Stimulated activated CD8-positive, alpha-beta memory T cell treated with anti-CD3 and anti-CD28 coated beads, Interleukin-12 subunit alpha, Interleukin-12 subunit beta, amount 100 ng/mL, for 4 hours (primary cell): ENCODE measurements around the gene EPO.
A peak's percentile ranks its signal among the peaks of the same experiment; 100 is the strongest.
"Not testable (repeated sequence)": the region's sequence is repeated elsewhere in the genome, so short reads cannot be mapped to it uniquely, and the experiment has no call there.

Experiments
- DNase-seq: peaks from one replicate; pipeline ENCODE4 v3.0.0-alpha.2; 2020; ENCODE audit warnings: low read depth

The EPO gene

DNA sequence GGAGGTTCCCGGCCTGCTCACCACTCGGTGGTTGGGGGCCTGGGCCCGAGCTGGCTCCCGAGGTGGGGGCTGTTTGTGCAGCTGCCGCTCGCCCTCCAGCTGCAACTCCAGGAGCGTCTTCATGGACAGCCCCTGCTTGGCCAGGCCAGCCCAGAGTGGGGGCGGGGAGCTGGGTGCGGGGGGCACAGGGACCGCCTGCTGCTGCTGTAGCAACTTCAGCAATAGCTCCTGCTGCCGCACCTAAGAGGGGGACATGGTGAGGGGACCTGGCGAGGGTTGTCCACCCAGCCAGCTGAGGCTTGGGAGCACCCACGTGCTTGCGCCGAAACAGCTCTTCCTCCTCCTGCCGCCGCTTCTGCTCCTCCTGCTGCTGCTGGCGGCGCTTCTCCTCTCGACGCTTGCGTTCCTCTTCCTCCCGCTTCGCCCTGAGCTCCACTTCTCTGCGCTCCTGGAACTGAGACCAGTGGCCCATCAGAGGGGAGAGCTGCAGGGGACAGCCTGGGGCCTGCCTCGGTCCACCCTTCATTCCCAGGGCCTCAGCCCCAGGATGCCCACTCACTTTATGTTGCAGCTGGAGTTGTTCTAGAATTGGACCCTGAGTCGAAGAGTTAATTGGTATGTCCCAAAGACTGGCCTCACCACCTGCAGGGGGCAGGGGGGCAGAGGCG, 37.1 kb upstream of the EPO start:
- DNase-seq = no peak

DNA sequence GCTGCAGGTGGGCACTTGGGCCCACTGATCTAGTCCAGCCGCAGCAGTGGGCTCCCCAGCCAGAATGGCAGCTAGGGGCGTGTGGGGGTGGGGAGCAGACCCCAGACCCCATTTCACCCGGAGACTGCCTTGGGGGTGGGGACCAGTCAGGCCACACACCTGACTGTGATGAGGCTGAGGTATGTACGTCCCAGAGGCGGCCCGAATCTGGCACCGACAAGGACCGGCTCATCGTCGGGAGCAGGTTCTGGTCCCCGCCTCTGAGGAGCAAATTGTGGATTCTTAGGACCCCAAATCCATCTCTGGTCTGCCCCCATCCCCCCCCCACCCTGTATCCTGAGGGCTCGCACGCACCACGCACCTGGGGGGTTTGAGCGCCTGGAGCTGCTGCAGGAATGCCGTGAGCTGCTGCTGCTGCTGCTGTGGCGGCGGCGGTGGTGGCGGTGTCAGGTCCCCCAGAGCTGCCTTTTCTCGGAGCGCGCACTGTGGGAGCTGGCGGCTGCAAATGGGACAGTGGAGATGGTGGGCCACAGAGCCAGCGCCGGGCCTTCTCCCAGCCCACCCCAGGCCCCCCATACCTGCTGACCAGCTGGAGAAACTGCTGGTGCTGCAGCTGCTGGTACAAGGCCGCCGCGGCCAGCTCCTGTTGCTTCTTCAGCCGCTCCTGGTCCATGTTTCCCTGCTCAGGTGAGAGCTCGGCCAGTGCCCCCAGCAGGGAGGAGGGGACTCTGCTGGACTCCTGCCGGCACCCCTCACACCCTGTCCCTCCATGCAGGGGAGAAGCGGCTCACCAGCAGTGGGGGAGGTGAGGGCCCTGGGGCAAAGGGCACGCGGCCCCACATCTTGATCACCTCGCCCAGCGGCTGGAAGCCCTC, 36.4 kb upstream of the EPO start:
- no peak for DNase-seq

DNA sequence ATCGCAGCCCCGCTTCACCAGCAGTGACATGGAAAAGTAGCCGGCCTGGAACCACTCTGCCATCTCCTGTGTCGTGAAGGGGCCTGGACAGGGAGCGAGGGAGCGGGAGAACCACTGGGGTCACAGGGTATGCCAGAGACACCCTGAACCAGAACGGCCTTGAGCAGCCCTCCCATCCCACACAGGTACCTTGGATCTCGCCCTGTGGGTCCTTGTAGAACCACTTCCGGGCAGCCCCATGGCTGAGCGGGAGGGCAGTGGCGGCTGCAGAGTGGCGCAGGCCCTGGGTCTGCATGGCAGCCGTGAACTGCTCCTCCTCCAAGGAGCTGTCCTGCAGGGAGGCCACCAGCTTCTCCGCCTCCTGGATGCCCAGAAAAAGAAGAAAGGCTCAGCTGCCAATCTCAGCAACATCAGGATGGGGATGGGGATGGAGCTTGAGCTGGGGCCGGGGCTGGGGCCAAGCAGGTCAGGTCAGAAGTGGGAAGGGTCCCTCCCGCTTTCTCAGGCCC, 35.7 kb upstream of the EPO start:
- DNase-seq = no peak

DNA sequence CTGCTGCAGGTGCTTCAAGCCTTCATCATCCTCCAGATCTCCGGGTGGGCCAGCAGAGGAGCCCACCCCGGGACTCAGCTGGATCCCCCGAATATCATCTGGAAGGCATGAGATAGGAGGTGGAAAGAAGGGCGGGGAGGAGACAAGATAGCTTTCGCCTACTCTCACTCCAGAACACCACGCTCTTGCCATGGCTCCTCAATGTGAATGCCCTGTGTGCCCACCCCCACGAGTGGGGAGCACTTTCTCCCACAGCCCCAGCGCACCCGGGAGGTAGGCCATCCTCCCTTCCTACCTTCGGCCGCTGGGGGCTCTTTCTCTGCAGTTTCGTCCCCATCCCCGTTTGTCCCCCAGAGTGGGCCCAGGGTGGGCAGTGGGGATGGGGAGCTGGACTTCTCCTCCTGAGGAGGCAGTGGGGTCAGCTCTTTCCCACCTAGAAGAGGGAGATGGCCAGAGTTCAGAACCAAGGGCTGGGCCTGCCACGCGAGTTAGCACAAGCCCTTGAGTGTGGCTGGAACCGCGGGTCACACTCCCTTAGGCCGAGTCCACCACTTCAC, 35.1 kb upstream of the EPO start:
- DNase-seq = no peak

DNA sequence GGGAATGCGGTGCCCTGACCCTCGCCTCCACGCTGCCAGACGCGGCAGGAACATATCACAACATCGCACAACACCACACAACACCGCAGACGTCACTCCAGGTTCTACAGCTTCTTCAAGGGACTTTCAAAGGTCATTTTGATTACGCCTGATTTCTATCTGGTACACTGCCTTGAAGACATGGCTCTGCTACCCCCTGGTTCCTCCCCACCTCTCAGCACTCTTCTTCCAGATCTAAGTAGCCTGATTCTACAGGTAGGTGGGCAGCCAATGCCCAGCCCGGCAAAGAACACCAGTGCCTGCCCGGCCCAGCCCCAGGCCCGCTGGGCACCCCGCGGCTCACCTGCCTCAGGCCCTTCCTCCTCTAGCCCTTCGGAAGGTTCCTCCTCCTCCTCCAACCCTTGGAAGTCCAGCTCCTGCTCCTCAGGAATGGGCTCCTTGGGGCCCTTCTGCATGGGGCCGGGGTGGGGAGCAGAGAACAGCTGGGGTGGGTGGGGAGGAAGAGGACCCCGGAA, 34.6 kb upstream of the EPO start:
- DNase-seq = no peak

DNA sequence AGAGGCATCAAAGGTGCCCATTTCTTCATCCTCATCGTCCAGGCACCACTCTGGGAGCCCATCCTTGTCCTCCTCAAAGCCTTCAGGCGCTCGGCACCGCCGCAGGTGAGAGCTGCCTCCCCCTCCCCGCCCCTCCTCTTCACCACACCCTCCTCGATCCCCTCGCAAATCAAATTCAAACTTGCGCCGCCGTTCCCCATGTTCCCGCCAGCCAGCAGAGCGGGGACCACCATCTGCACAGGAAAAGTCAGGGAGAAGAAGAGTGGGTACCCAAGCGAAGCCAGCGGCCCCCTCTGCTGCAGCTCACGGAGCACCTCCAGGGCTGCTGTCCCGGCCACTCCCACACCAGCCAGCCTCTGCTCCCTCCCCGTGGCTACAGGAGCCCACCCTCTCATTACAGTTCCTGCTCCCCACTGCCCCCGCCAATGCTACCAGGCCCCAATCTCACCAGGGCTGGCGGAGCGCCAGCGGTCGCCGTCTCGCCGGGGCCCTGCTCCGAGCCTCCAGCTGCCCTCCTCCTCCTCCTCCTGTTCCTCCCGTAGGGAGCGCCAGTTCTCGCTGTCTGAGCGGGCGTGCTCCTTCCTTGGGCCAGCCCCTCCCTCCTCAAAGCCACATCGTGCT, 34.0 kb upstream of the EPO start:
- no peak for DNase-seq

DNA sequence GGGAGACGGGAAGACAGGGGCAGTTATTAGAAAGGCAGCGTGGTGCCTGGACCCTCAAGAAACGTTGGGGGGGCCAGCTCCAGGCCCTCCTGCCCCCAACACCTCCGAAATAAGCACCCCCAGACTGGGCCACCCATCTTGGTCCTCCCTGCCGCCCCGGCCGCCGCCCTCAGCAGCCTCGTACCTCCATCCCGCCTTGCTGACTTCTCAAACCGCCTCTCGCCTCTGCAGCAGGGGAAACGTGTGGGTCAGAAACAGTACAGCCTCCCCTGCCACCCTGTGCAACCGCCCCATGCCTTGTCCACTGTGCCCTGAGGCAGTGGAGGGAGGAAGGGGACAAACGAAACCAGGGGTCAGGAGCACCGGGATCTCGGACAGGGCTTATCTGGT, 33.5 kb upstream of the EPO start:
- DNase-seq = no peak

DNA sequence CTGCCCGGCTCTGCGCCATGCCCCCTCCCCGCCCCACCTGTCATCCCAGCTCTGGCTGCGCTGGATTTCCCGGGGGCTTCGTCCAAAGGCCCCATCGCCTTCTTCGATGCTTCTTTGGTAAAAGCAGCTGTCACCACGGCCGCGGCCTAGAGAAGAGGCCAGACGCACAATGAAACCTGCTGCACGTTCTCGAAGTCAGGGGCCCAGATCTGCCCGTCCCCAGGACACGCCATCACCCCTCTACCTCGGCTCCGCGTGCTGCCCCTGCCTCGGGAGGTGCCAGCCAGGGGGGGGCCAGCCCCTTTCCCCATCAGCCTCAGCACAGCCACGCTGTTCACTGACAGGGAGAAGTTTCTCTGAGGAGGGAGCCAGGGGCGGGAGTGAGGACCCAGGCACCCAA, 33.0 kb upstream of the EPO start:
- no peak for DNase-seq

DNA sequence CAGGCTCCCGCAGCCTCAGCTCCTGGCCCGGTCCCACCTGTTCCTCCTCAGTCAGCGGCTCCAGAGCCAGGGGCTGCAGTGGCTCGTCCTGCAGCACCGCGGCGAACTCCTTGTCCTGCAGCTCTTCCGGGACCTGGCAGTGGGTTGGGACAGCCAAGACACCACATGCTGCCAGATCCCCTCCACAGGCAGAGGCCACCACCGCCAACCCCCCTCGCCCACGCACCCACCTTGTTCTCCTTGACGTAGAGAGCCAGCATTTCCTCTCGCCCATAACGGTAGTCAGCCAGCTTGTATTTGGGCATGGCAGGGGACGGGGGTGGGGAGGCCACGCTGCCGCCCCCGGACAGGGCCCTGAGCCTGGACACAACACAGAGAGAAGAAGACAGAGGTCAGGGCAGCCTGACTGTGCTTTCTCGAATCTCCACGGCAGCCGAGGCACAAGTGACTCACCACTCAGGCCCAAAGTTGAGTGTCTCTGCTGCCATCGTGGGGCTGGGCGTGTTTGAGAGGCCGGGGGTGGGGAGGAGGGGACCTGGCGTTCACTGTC, 32.4 kb upstream of the EPO start:
- no peak for DNase-seq

DNA sequence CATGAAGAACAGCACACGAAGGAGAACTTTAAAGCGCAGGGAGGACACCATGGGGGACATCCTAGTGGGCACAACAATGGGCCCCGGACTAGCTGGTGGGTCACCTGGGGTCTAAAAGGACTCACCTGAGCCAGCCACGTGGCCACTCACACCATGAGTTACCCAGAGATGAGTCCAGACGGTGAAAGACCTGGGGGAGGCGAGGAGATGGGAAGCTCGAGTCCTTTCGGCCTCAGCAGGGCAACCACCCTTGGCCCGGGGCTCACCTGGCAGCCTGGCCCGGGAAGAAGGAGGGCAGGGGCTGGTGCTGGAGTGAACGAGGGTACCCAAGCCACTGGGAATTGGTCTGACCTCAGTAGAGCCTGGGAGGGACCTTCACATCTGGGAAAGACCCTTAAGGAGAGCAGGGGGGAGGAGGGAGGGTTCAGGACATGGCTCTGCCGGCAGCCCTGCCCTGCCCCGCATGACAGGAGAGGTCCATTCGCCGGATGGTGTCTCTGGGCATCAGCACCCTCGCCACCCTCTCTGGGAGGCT, 31.9 kb upstream of the EPO start:
- no peak for DNase-seq

DNA sequence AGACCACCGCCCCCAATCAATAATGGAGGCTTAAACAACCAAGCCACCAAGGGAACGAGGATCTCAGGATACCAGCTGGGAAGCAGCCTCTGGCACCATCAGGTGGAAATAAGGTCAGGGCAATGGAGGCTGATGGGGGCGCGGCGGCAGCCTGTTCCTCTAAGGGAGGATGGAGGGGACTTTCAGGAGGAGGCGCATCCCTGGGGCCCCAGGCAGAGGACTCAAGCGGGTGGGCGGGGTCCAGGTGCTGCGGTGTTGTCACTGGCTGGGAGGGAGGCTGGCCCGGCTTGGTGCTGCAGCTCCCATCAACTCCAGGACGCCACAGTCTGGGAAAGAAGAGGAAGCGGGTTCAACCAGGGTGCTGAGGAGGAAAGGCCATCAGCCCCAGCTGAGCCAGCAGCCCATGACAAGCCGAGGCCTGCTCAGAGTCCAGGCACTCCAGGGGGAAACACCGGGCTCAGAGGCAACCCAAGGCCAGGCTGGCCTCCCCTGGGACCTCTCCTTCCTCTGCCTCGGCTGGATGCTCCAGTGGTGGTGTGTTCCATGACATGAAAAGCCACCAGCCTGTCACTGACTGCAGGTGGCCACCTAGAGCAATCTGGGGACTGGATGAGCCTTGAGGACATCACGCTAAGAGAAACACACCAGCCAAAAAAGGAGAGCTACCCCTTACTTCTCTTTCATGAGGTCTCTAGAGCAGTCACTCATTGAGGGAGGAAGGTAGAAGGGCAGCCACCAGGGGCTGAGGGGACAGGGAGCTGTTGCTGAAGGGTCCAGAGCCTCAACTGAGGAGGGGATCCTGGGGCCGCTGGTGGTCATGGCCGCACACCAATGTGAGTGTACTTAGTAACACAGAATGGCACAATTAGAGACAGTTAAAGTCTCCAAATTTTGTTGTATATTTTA, 30.8 kb upstream of the EPO start:
- DNase-seq = no peak

DNA sequence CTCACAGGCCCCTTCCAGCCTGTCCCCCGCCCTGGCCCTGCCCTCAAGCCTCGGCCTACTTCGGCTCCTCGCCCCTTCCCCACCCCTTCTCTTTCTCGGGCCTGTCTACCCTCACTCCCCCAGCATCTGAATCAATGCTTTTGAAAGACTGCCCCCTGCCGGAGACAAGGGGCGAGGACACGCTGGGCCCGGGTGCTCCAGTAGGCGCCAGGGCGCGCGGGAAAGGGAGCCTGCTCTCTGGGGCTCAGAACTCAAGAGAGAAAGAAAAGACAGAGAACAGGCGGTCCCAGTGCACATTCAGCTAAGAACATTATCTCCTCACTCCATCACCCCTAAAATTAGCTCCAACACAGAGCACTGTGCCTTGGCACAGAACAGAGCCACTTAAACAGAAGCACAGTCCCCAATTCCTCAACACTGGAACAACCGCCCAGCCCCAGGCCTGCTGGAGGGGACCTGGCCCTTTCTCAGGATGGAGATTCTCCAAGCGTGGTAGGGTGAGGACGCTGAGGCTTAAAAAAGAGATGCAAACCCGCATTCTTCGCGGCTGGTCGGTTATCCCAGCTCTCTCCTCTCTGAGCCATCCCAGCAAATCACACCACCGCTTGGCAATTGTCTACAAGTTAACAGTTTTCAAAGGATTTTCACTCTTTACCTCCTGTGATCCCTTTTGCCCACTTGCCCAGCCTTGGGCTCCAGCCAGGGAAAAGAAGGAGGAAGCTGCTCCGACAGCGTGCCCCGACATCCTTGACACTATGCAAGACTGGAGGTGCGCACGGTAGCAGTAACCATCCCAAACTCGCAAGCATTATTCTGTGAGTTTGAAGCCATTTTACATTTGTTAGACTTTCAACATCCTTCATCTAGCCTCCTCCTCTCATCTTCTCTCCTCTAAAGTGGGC, 28.3 kb upstream of the EPO start:
- DNase-seq = peak; percentile 59

DNA sequence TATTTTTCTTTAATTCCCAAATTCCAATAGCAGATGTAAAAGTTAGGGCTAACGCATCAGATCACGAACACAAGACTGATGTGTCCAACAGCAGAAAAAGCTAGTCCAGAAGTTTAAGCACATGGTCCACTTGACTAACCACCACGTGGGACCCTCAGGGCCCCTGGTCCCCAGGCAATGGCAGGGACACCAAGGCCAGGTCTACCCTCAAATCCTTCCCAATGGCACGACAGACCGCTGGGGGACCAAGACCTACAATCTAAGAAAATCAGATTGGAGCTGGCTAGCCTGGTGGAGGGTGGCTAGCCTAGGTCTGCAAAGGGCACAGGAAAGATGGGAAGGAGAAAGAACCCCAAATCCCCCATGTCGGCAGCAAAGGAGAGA, 27.7 kb upstream of the EPO start:
- DNase-seq = no peak

DNA sequence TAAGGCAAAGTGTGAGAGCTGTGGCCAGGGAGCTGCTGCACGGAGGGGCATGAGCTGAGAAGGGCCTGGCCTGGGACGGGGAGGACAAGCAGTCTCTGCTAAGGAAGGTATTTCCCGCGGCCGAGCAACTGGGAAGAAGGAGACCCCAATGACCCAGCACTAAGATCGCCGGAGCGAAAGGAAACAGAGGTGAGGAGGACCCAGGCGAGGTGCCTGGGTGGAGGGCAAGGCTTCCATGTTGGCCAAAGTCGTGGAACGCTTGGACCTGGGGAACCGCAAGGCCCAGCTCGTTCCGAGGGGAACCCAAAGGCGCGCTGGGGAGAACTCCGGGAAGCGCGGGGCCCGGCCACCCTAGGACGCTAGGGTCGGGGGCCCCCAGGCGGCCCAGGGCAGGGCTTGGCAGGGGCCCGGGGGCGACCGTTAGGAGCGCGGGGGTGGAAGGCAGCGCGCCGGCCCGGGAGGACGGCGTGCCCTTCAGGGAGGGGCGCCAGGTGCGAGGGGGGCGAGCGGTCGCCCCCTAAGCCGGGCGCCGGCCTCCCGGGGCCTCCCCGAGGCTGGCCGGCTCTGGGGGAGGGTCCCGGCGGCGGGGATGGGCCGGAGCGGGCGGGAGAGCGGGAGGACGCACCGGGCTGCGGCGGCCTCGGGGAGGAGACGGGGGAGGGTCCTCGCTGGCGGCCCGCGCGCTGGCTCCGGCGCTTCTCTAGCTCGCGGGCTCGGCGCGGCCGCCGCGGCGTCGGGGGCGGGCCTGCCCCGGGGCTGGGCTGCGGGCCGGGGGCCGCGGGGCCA, 26.8 kb upstream of the EPO start:
- DNase-seq = no peak

DNA sequence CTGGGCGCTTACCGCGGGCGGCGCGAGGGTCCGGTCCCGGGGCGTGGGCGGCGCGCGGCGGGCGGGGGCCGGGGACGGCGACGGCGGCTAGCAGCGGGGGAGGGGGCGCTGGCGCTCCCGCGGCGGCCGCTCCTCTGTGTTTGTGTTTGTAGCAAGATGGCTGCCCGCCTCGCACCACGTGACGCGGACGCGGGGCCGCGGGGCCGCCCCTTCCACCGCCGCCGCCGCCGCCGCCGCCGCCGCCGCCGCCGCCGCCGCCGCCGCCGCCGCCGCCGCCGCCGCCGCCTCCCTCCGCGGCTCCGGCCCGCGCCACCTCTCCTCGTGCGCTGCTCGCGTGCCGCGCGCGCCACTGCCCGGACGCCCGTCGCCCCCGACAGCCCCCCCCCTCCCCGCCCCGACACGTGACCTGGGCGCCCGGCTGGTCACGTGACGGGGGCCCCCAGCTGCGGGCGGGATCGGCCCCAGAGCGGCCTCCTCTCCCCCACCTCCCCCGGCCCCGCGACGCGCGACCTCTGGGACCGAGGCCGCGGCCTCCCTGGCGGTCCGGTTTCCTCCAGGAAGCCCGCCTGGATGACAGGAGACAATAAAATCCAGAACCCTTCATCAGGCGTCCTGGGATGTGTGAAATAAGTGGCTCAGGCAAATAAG, 26.0 kb upstream of the EPO start, which contains the start of gene GIGYF1:
Gene GIGYF1, minus strand, starts transcription at position 153 of the 648 bp plus-strand sequence. CDS start 6,012 bp downstream, outside the sequence.
- peak; percentile 60 for DNase-seq

DNA sequence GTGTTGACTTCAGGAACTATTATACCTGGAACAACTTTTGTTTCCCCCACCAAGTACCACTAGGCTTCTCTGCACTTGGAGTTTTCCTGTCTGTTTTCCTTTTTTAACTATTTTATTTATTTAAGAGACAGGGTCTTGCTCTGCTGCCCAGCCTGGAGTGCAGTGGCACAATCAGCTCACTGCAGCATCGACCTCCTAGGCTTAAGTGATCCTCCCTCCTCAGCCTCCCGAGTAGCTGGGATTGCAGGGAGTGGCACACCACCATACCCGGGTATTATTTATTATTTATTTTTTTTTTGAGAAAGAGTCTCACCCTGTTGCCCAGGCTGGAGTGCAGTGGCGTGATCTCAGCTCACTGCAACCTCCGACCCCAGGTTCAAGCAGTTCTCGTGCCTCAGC, 24.1 kb upstream of the EPO start:
- DNase-seq = no peak

DNA sequence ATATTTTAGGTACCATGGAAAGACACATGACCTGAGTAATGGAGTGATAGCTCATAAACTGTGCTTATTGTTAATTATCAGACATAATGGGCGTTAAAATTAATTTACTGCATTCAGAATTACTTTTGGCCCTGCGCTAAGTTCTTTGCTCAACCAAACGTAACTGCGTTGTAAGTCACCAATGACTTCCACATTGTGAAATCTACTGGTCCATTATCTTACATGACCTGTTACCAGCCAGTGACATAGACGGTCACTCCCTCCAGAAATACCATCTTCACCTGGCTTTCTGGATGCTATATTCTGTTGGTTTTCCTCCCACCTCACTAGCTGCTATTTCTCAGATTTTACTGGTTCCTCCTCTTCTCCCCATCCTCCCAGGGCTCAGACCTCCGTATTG, 21.2 kb upstream of the EPO start:
- no peak for DNase-seq

DNA sequence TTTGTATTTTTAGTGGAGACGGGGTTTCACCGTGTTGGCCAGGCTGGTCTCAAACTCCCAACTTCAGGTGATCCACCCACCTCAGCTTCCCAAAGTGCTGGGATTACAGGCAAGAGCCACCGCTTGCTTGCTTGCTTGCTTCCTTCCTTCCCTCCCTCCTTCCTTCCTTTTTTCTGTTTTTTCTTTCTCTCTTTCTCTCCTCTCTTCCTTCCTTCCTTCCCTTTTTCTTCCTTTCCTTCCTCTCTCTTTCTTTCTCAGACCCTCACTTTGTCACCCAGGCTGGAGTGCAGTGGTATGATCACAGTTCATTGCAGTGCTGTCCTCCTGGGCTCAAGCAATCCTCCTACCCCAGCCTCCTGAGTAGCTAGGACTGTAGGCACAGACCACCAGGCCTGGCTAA, 19.2 kb upstream of the EPO start:
- not testable (repeated sequence) for DNase-seq
